IMR-90 (cell line): ENCODE measurements around the gene SBK3. TPM values are rescaled to one million over a fixed set of nuclear protein-coding genes. Genes with fewer than 3 reads are reported as not detected.

Source experiments
- ATAC-seq: fragments of 200-7000 bp; cut with Tn5 transposase; 2 replicates; pipeline ENCODE4 v1.9.1; 2020; ENCODE audit warnings: low read depth, mild to moderate bottlenecking, moderate library complexity
- BruUV-seq: library from RNA; stranded (reverse); fragments of 400-500 nt; replicated peaks from 2 replicates; lab custom pipeline; 2021; lab: Mats Ljungman, UMichigan
- CTCF ChIA-PET: fragments of 300-600 bp; formaldehyde crosslinking; extraction: SDS; loops from one replicate; lab custom pipeline; 2021; ENCODE audit warnings: antibody characterized with exemption; lab: Yijun Ruan, JAX
- POLR2A ChIA-PET: fragments of 300-600 bp; sonication (Branson Sonifier 250); formaldehyde crosslinking; loops from one replicate; lab custom pipeline; 2022; ENCODE audit warnings: antibody characterized with exemption; ENCODE audit not compliant: unreplicated experiment; lab: Charles Lee
- DNase-seq: peaks from one replicate; pipeline ENCODE4 v3.0.0; 2013
- H2AFZ ChIP-seq: replicated peaks from 2 replicates; pipeline ENCODE3; 2013; ENCODE audit warnings: low read length, mild to moderate bottlenecking; ENCODE audit not compliant: poor library complexity
- H2AK5ac ChIP-seq: 2 replicates; pipeline ENCODE4 v1.6.1; 2013; ENCODE audit warnings: low read depth, low read length, inconsistent platforms
- H2AK9ac ChIP-seq: replicated peaks from 2 replicates; pipeline ENCODE3; 2013; ENCODE audit warnings: mild to moderate bottlenecking, low read depth, low read length, moderate library complexity; ENCODE audit not compliant: poor library complexity
- H2BK120ac ChIP-seq: 2 replicates; pipeline ENCODE4 v1.6.1; 2013; ENCODE audit warnings: low read depth, low read length, inconsistent platforms
- H2BK15ac ChIP-seq: 3 replicates; pipeline ENCODE4 v1.6.1; 2013; ENCODE audit warnings: low read depth, low read length, inconsistent platforms
- H2BK20ac ChIP-seq: 2 replicates; pipeline ENCODE4 v1.6.1; 2013; ENCODE audit warnings: low read depth, mild to moderate bottlenecking, inconsistent platforms, low read length, moderate library complexity
- H2BK5ac ChIP-seq: 2 replicates; pipeline ENCODE4 v1.6.1; 2013; ENCODE audit warnings: mild to moderate bottlenecking, low read depth, low read length, inconsistent platforms; ENCODE audit not compliant: poor library complexity, severe bottlenecking
- H3K14ac ChIP-seq: replicated peaks from 2 replicates; pipeline ENCODE4 v1.6.1; 2013; ENCODE audit warnings: low read depth, low read length, inconsistent platforms
- H3K18ac ChIP-seq: 2 replicates; pipeline ENCODE4 v1.6.1; 2013; ENCODE audit warnings: low read depth, low read length, control low read depth
- H3K23ac ChIP-seq: 2 replicates; pipeline ENCODE4 v1.6.1; 2013; ENCODE audit warnings: low read depth, low read length, inconsistent platforms
- H3K27ac ChIP-seq: 2 replicates; pipeline ENCODE4 v1.5.1; 2013; ENCODE audit warnings: mild to moderate bottlenecking, control low read depth, low read length; ENCODE audit not compliant: insufficient read depth
- H3K27me3 ChIP-seq: 2 replicates; pipeline ENCODE4 v1.6.1; 2013; ENCODE audit warnings: low read length; ENCODE audit not compliant: control insufficient read depth, insufficient read depth
- H3K36me3 ChIP-seq: 2 replicates; pipeline ENCODE4 v1.6.1; 2013; ENCODE audit warnings: low read length, mixed read lengths; ENCODE audit not compliant: control insufficient read depth, insufficient read depth
- H3K4ac ChIP-seq: 2 replicates; pipeline ENCODE4 v1.6.1; 2013; ENCODE audit warnings: low read depth, low read length, inconsistent platforms
- H3K4me1 ChIP-seq: 2 replicates; pipeline ENCODE4 v1.6.1; 2013; ENCODE audit warnings: low read length, mixed read lengths; ENCODE audit not compliant: control insufficient read depth, insufficient read depth
- H3K4me2 ChIP-seq: 2 replicates; pipeline ENCODE4 v1.6.1; 2013; ENCODE audit warnings: low read depth, mild to moderate bottlenecking, control low read depth, low read length, moderate library complexity
- H3K4me3 ChIP-seq: 2 replicates; pipeline ENCODE4 v1.5.1; 2013; ENCODE audit warnings: low read depth, mild to moderate bottlenecking, control low read depth, low read length, moderate library complexity; ENCODE audit not compliant: insufficient read depth
- H3K56ac ChIP-seq: 2 replicates; pipeline ENCODE4 v1.6.1; 2013; ENCODE audit warnings: low read length, inconsistent platforms; ENCODE audit not compliant: insufficient read depth; ENCODE audit errors: extremely low read depth
- H3K79me1 ChIP-seq, 2 experiments: 2 replicates each; pipeline ENCODE4 v1.6.1; 2013; ENCODE audit warnings: low read length in 2 of 2, inconsistent platforms in 1 of 2, low read depth in 1 of 2
- H3K9ac ChIP-seq: 2 replicates; pipeline ENCODE4 v1.6.1; 2013; ENCODE audit warnings: low read depth, low read length, control low read depth
- H3K9me1 ChIP-seq: 2 replicates; pipeline ENCODE4 v1.6.1; 2013; ENCODE audit warnings: low read length, inconsistent platforms; ENCODE audit not compliant: insufficient read depth
- H3K9me3 ChIP-seq: 2 replicates; pipeline ENCODE4 v1.6.1; 2013; ENCODE audit warnings: low read length; ENCODE audit not compliant: control insufficient read depth, insufficient read depth
- H4K20me1 ChIP-seq: 2 replicates; pipeline ENCODE4 v1.6.1; 2013; ENCODE audit warnings: low read length, inconsistent platforms; ENCODE audit not compliant: insufficient read depth
- H4K5ac ChIP-seq: 2 replicates; pipeline ENCODE4 v1.6.1; 2013; ENCODE audit warnings: mild to moderate bottlenecking, low read depth, low read length, control low read depth
- H4K8ac ChIP-seq, 2 experiments: 2 replicates each; pipeline ENCODE4 v1.6.1; 2013; ENCODE audit warnings: low read depth in 2 of 2, low read length in 2 of 2, control low read depth in 1 of 2, inconsistent platforms in 1 of 2
- H4K91ac ChIP-seq: 2 replicates; pipeline ENCODE4 v1.6.1; 2013; ENCODE audit warnings: low read depth, low read length, inconsistent platforms; ENCODE audit not compliant: insufficient read depth
- MXI1 ChIP-seq: IDR thresholded peaks from 2 replicates; pipeline ENCODE4 v1.6.1; 2012; ENCODE audit warnings: low read depth, mild to moderate bottlenecking, low read length, moderate library complexity, borderline replicate concordance
- RAD21 ChIP-seq: IDR thresholded peaks from 2 replicates; pipeline ENCODE4 v1.6.1; 2012; ENCODE audit warnings: low read length, improper control_type of control experiment
- SMC3 ChIP-seq: fragments of 150-350 bp; IDR thresholded peaks from 2 replicates; pipeline ENCODE4 v1.6.1; 2016; ENCODE audit warnings: low read depth, mild to moderate bottlenecking, antibody characterized with exemption, low read length, moderate library complexity
- WGBS, 2 experiments: methylation state at CpG; one replicate each; pipeline versions ENCODE4 v1.1.5 to v1.1.7; 2013; ENCODE audit warnings: missing lambda C conversion rate in 2 of 2; ENCODE audit not compliant: insufficient read length in 1 of 2; ENCODE audit errors: extremely low coverage in 2 of 2; 5-methylcytosine and 5-hydroxymethylcytosine counted together
- dilution Hi-C: fragments of 300-500 bp; cut with HindIII; formaldehyde crosslinking; loops from one replicate; pipeline ENCODE4 v1.14.3; 2018; ENCODE audit warnings: low sequenced_read_pairs; ENCODE audit not compliant: unreplicated experiment
- in situ Hi-C: fragments of 300-500 bp; cut with MboI; formaldehyde crosslinking; loops from 3 replicates; pipeline ENCODE4 v1.14.3; 2019; ENCODE audit warnings: low sequenced_read_pairs, inconsistent platforms, mixed read lengths
- intact Hi-C: fragments of 100-400 bp; cut with micrococcal nuclease; formaldehyde crosslinking; loops from 2 replicates; pipeline ENCODE4 v1.10.0; 2022
- polyA plus RNA-seq, 3 experiments: library from polyadenylated mRNA; depleted of rRNA; stranded (reverse); fragments of >200 nt; gene quantifications; 2 replicates each; pipeline ENCODE4 v1.2.3, GENCODE V29; 2012; ENCODE audit warnings: low replicate concordance in 1 of 3
- total RNA-seq: library from RNA; depleted of rRNA; stranded (reverse); fragments of >200 nt; gene quantifications from 2 replicates; pipeline ENCODE4 v1.2.3, GENCODE V29; 2012
- TF ChIP-seq, protein P1 (sequence below): fragments of 150-350 bp; IDR thresholded peaks from 2 replicates; pipeline ENCODE4 v1.6.1; 2016; ENCODE audit warnings: low read depth, mild to moderate bottlenecking, low read length, moderate library complexity, borderline replicate concordance
- TF ChIP-seq, protein P2 (sequence below): fragments of 150-350 bp; IDR thresholded peaks from 2 replicates; pipeline ENCODE4 v1.6.1; 2017; ENCODE audit warnings: mild to moderate bottlenecking, antibody characterized with exemption, low read length, low read depth
- TF ChIP-seq, protein P3 (sequence below): conservative IDR thresholded peaks from 2 replicates; pipeline ENCODE4 v1.5.1; 2012; ENCODE audit warnings: mild to moderate bottlenecking, low read depth, low read length, improper control_type of control experiment

Gene SBK3
- total and polyA plus RNA-seq, 2 of the 4 experiments (the other 2 are of a cell fraction): 0.05 to 0.18 TPM

DNA sequence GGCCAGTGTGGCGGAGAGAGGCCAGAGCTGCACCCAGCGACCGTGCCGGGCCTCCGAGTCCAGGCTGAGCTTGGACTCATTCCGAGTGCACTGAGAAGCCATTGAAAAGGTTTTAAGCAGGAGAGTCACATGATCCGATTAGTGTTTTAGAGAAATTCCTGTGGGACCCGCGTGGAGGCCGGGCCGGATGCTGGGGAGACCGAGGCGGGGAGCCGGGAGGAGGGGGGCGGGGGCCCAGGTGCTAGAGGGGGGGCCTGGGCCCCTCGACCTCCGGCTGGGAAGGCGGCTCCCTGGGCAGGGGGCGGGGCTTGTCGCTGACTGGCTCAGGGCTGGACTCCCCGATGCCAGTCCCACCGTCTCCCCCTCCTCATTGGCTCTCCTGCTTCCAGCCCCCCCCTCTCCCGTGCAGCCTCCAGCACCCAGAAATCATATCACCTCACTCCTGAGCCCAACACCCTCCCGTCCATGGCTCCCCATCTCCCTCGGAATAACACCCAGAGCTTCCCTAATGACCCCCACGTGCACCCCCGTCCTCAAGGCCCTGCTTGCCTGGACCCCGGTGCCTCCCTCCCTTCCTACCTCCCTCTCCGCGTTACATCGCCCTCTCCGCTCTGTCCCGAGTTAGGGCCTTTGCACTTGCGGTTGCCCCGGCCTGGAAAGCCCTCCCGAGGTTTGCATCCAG lies 40.5 kb upstream of the SBK3 start:
- dilution Hi-C loops: no loop called here
- H3K36me3 ChIP-seq: no peaks in the 10 kb centered on the region
- peak; percentile 63 for DNase-seq
- intact Hi-C loops: no loop called here
- no peaks in the 10 kb centered on the region for H4K20me1 ChIP-seq
- TF ChIP-seq MXI1 (no peak), RAD21 (no peak), SMC3 (no peak)
- TF ChIP-seq, protein P1, sequence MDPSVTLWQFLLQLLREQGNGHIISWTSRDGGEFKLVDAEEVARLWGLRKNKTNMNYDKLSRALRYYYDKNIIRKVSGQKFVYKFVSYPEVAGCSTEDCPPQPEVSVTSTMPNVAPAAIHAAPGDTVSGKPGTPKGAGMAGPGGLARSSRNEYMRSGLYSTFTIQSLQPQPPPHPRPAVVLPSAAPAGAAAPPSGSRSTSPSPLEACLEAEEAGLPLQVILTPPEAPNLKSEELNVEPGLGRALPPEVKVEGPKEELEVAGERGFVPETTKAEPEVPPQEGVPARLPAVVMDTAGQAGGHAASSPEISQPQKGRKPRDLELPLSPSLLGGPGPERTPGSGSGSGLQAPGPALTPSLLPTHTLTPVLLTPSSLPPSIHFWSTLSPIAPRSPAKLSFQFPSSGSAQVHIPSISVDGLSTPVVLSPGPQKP: no peak
- TF ChIP-seq, protein P2, sequence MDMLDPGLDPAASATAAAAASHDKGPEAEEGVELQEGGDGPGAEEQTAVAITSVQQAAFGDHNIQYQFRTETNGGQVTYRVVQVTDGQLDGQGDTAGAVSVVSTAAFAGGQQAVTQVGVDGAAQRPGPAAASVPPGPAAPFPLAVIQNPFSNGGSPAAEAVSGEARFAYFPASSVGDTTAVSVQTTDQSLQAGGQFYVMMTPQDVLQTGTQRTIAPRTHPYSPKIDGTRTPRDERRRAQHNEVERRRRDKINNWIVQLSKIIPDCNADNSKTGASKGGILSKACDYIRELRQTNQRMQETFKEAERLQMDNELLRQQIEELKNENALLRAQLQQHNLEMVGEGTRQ: peak; percentile 61
- TF ChIP-seq, protein P3, sequence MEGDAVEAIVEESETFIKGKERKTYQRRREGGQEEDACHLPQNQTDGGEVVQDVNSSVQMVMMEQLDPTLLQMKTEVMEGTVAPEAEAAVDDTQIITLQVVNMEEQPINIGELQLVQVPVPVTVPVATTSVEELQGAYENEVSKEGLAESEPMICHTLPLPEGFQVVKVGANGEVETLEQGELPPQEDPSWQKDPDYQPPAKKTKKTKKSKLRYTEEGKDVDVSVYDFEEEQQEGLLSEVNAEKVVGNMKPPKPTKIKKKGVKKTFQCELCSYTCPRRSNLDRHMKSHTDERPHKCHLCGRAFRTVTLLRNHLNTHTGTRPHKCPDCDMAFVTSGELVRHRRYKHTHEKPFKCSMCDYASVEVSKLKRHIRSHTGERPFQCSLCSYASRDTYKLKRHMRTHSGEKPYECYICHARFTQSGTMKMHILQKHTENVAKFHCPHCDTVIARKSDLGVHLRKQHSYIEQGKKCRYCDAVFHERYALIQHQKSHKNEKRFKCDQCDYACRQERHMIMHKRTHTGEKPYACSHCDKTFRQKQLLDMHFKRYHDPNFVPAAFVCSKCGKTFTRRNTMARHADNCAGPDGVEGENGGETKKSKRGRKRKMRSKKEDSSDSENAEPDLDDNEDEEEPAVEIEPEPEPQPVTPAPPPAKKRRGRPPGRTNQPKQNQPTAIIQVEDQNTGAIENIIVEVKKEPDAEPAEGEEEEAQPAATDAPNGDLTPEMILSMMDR: no peak
- peak overlapping the region; percentile 43 for H3K9ac ChIP-seq
- peak overlapping the region; percentile 22 for H2BK5ac ChIP-seq
- peak overlapping the region; percentile 45 for H3K18ac ChIP-seq
- H3K4me1 ChIP-seq: peaks cover 14% of the 10 kb centered on the region
- H3K9me1 ChIP-seq: peaks cover 10% of the 10 kb centered on the region
- peak overlapping the region; percentile 94 for H4K5ac ChIP-seq
- in situ Hi-C loops: no loop called here
- H2BK120ac ChIP-seq: peak overlapping the region; percentile 73; the same call in 1 of the 2 replicates
- H3K23ac ChIP-seq: peak overlapping the region; percentile 62
- H3K14ac ChIP-seq: peak overlapping the region; percentile 88
- no peak overlapping the region for H3K56ac ChIP-seq
- H3K4ac ChIP-seq: peak overlapping the region; percentile 88
- BruUV-seq: no TSS peak
- ATAC-seq: peak; percentile 88
- H4K91ac ChIP-seq: peak overlapping the region; percentile 66
- H2BK15ac ChIP-seq: peak overlapping the region; percentile 16; the same call in 1 of the 3 replicates
- peak overlapping the region; percentile 74 to 95 for H4K8ac ChIP-seq
- peak overlapping the region; percentile 95 for H2AFZ ChIP-seq
- peak overlapping the region; percentile 32; the same call in 1 of the 2 replicates for H2AK5ac ChIP-seq
- peak overlapping the region; percentile 59; the same call in 1 of the 2 replicates for H2BK20ac ChIP-seq
- 6% methylated on average over 21 of the region's 36 CpGs; no CpG with 5 or more reads in 1 of the 2 experiments for WGBS, 2 experiments
- no peaks in the 10 kb centered on the region for H3K9me3 ChIP-seq
- POLR2A ChIA-PET: interaction anchor here (0.6 kb wide), 1 partner anchor 14 kb away, joined by 3 read pairs; the partner anchor contains the start of gene FIZ1
- H3K79me1 ChIP-seq: peaks cover 0 to 12% of the 10 kb centered on the region in 2 experiments; a peak in 2 of 4 replicates
- peak overlapping the region; percentile 34 for H3K4me3 ChIP-seq
- H3K27me3 ChIP-seq: no peaks in the 10 kb centered on the region
- peak overlapping the region; percentile 76 for H3K27ac ChIP-seq
- H3K4me2 ChIP-seq: peak overlapping the region; percentile 92
- H2AK9ac ChIP-seq: peak overlapping the region; percentile 22
- CTCF ChIA-PET: interaction anchor here (1.4 kb wide), 1 partner anchor 119 kb away, joined by 3 read pairs; no protein-coding TSS in a partner anchor
